K562 (cell line): Measurements from ENCODE around the gene CHERP. TPM values are rescaled to one million over a fixed set of nuclear protein-coding genes. Genes with fewer than 3 reads are reported as not detected.

Experiments used
- ATF6 ChIP-seq: sonication (generic); formaldehyde crosslinking; IDR thresholded peaks from 2 replicates; pipeline ENCODE4 v1.4.0; 2020; ENCODE audit warnings: mild to moderate bottlenecking, missing genetic modification reagents
- CCNT2 ChIP-seq: IDR thresholded peaks from 2 replicates; pipeline ENCODE4 v1.6.1; 2011; ENCODE audit warnings: borderline replicate concordance, low read depth, mild to moderate bottlenecking, moderate library complexity, mixed read lengths, low read length; ENCODE audit not compliant: insufficient read length; ENCODE audit errors: extremely low read depth
- ELK3 ChIP-seq: fragments of 450-650 bp; formaldehyde crosslinking; IDR thresholded peaks from 2 replicates; pipeline ENCODE4 v1.4.0; 2020; ENCODE audit warnings: mild to moderate bottlenecking
- ESRRA ChIP-seq: fragments of 450-650 bp; IDR thresholded peaks from 2 replicates; pipeline ENCODE4 v1.6.1; 2014; ENCODE audit warnings: low read depth, mild to moderate bottlenecking, moderate library complexity, borderline replicate concordance
- HDAC1 ChIP-seq, 2 experiments: fragments of 450-650 bp; IDR thresholded peaks; 2 replicates each; pipeline ENCODE4 v1.6.1; 2016 to 2017; ENCODE audit warnings: inconsistent platforms in 1 of 2, mild to moderate bottlenecking in 1 of 2, moderate library complexity in 1 of 2
- HNRNPUL1 ChIP-seq: fragments of 200-400 bp; formaldehyde crosslinking; IDR thresholded peaks from 2 replicates; pipeline ENCODE4 v1.6.1; 2017; ENCODE audit warnings: low read length
- HSF4 ChIP-seq: fragments of 250-450 bp; sonication (Bioruptor Pico); IDR thresholded peaks from 2 replicates; pipeline ENCODE4 v2.1.2; 2022; ENCODE audit warnings: mild to moderate bottlenecking, moderate library complexity, borderline replicate concordance
- MBD1 ChIP-seq: fragments of 250-450 bp; sonication (Bioruptor Pico); IDR thresholded peaks from 2 replicates; pipeline ENCODE4 v1.8.0; 2022; ENCODE audit warnings: inconsistent platforms
- MEF2D ChIP-seq: conservative IDR thresholded peaks from 2 replicates; pipeline ENCODE4 v1.6.1; 2016; ENCODE audit warnings: low read depth, missing genetic modification characterization, missing compliant biosample characterization
- MNT ChIP-seq, 2 experiments: fragments of 450-650 bp; conservative IDR thresholded peaks; 2 replicates each; pipeline ENCODE4 v1.6.1; 2017; ENCODE audit warnings: mild to moderate bottlenecking in 2 of 2, moderate library complexity in 2 of 2
- NELFE ChIP-seq: IDR thresholded peaks from 2 replicates; pipeline ENCODE4 v1.6.1; 2011; ENCODE audit warnings: mild to moderate bottlenecking; ENCODE audit not compliant: insufficient read depth, insufficient read length
- NR1H2 ChIP-seq: sonication (generic); formaldehyde crosslinking; IDR thresholded peaks from 2 replicates; pipeline ENCODE4 v1.4.0; 2020; ENCODE audit warnings: mild to moderate bottlenecking, missing genetic modification reagents
- POLR2A ChIP-seq: fragments of 450-650 bp; conservative IDR thresholded peaks from 2 replicates; pipeline ENCODE4 v1.6.1; 2016
- POLR2G ChIP-seq: fragments of 200-400 bp; formaldehyde crosslinking; IDR thresholded peaks from 2 replicates; pipeline ENCODE4 v1.6.1; 2017; ENCODE audit warnings: low read depth, mild to moderate bottlenecking, antibody characterized with exemption, low read length, moderate library complexity
- POLR3G ChIP-seq: IDR thresholded peaks from 2 replicates; pipeline ENCODE4 v1.6.1; 2011; ENCODE audit not compliant: insufficient read length, insufficient replicate concordance; ENCODE audit errors: extremely low read depth
- TAF7 ChIP-seq: fragments of 450-650 bp; IDR thresholded peaks from 2 replicates; pipeline ENCODE4 v1.6.1; 2016; ENCODE audit warnings: missing genetic modification characterization, missing compliant biosample characterization
- TEAD2 ChIP-seq: fragments of 450-650 bp; IDR thresholded peaks from 2 replicates; pipeline ENCODE4 v1.6.1; 2016; ENCODE audit warnings: missing genetic modification characterization, control low read depth, missing compliant biosample characterization
- ZBTB2 ChIP-seq: fragments of 450-650 bp; IDR thresholded peaks from 2 replicates; pipeline ENCODE4 v1.6.1; 2016; ENCODE audit warnings: antibody characterized with exemption
- ZZZ3 ChIP-seq: fragments of 450-650 bp; IDR thresholded peaks from 2 replicates; pipeline ENCODE4 v1.6.1; 2016; ENCODE audit warnings: antibody characterized with exemption, mild to moderate bottlenecking, moderate library complexity
- polyA plus RNA-seq, 8 experiments: library from polyadenylated mRNA; depleted of rRNA in 4 of 8; stranded (reverse) in 5 of 8; unstranded in 3 of 8; fragments of >200 nt; fragmentation: Nextera tagmentation in 2 of 8; fragmentation: Illumina TruSeq in 1 of 8; extraction: Ambion mirVana in 2 of 8; extraction: Trizol in 1 of 8; gene quantifications; 2 replicates each; pipeline versions ENCODE4 v1.2.1 to v1.2.3, GENCODE V29; 2011 to 2014; ENCODE audit warnings: inconsistent platforms in 1 of 8, missing spikeins in 1 of 8
- total RNA-seq, 7 experiments: library from RNA; depleted of rRNA in 6 of 7; stranded (reverse); fragments of >200 nt in 6 of 7; fragmentation: Illumina TruSeq in 2 of 7; extraction: Trizol in 2 of 7; gene quantifications; 2 replicates each; pipeline versions ENCODE4 v1.2.1 to v1.2.3, GENCODE V29; 2011 to 2021; ENCODE audit warnings: low replicate concordance in 1 of 7

The CHERP gene
- total and polyA plus RNA-seq, 9 of the 15 experiments (the other 6 are each of a cell fraction or from before 2014, with no cell fraction given): 0.60 to 85.1 (median 7.8) TPM

DNA sequence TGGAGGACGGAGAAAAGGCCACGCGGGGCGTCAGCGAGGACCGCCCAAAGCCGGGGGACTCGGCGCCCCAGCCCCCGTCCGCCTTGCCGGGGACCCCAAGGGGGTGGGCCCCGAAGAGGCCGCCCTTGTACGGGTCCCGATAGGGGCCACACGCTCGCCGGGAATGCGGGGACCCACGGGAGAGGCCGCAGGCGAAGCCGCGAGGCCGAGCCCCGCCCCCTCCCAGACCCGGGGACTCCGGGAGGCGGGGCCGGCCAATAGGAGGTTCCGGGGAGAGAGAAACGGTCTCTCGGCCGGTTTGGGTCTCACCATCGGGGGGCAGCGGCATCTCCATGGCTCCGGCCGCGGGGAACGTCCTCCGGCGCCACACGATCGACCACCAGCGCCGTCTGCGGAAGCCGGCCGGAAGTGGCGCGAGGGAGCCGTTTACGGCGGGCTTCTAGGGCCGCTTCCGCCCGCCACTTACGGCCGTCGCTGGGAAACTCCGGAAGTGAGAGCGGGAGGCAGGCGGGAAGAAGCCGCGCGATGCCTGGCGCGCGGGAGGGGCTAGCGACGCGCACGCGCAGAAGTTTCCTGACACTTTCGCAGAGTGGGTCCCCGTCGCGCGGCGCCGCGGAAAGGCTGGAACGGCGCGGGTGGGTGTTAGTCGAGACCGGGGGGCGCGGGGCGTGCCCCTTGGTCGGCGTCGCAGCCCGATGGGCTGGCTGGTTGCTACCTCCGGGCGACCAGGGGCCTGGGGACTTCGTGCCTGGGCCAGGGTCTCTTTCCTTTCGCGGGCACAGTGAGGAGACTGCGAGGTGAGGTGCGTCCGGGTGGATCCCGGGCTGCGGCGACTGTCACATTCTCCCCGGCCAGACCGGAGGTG lies at the start of gene CHERP (continued):
- TF ChIP-seq MNT (conservative IDR thresholded peaks at IDR 0.05) (peak; percentile 81 to 86), NR1H2 (CRISPR knock-in tag) (no peak), MEF2D (tag) (no peak), POLR2A (peak; percentile 90), HDAC1 (IDR thresholded peaks at IDR 0.05) (peak in 1 of 2 experiments; percentile 57; a peak in 1 of 4 replicates), POLR2G (peak; percentile 94), HNRNPUL1 (no peak), ZBTB2 (peak; percentile 91), HSF4 (CRISPR knock-in tag) (no peak), POLR3G (no peak), ESRRA (no peak), MBD1 (CRISPR knock-in tag) (no peak), TEAD2 (tag) (no peak), CCNT2 (peak; percentile 87), ZZZ3 (no peak), ATF6 (CRISPR knock-in tag) (no peak), NELFE (no peak), ELK3 (CRISPR knock-in tag) (no peak), TAF7 (tag) (peak; percentile 18; the same call in 1 of the 2 replicates)
